ENCODE measurements around the gene BMP6.

BMP6 gene

GRCh38 chr6:7763881-7764280, 38.0 kb downstream of the BMP6 start:
- no peak overlapping the region for H3K27ac ChIP-seq
- no peak for TF ChIP-seq CTCF (conservative IDR thresholded peaks at IDR 0.05)
- no peak for TF ChIP-seq ZFX (IDR thresholded peaks at IDR 0.05)

GRCh38 chr6:7765575-7766325, 39.9 kb downstream of the BMP6 start:
- no peak overlapping the region for H3K27ac ChIP-seq
- TF ChIP-seq ZFX (IDR thresholded peaks at IDR 0.05): no peak
- no peak for TF ChIP-seq CTCF (conservative IDR thresholded peaks at IDR 0.05)

GRCh38 chr6:7769702-7770101, 43.8 kb downstream of the BMP6 start:
- TF ChIP-seq CTCF (conservative IDR thresholded peaks at IDR 0.05): no peak
- no peak for TF ChIP-seq ZFX (IDR thresholded peaks at IDR 0.05)
- H3K27ac ChIP-seq: no peak overlapping the region

GRCh38 chr6:7770111-7770510, 44.2 kb downstream of the BMP6 start:
- TF ChIP-seq CTCF (conservative IDR thresholded peaks at IDR 0.05) (no peak), ZFX (IDR thresholded peaks at IDR 0.05) (no peak)
- no peak overlapping the region for H3K27ac ChIP-seq

- no peak overlapping the region for H3K27ac ChIP-seq
- no peak for TF ChIP-seq CTCF (conservative IDR thresholded peaks at IDR 0.05)
- TF ChIP-seq ZFX (IDR thresholded peaks at IDR 0.05): no peak
Observed at GRCh38 chr6:7770601-7771000, 44.7 kb downstream of the BMP6 start.

- TF ChIP-seq CTCF (conservative IDR thresholded peaks at IDR 0.05) (no peak), ZFX (IDR thresholded peaks at IDR 0.05) (no peak)
- no peak overlapping the region for H3K27ac ChIP-seq
Observed at GRCh38 chr6:7773322-7773721, 47.4 kb downstream of the BMP6 start.

- TF ChIP-seq CTCF (conservative IDR thresholded peaks at IDR 0.05) (no peak), ZFX (IDR thresholded peaks at IDR 0.05) (no peak)
- no peak overlapping the region for H3K27ac ChIP-seq
Observed at GRCh38 chr6:7773914-7774313, 48.0 kb downstream of the BMP6 start.

All from C4-2B (cell line).